Measurements from ENCODE around the gene PPP2R5D.

Gene PPP2R5D

GRCh38 chr6:43020052-43020705 lies 35.8 kb downstream of the PPP2R5D start:
- H3K79me2 ChIP-seq (ENCODE audit: insufficient read depth, low read length): peaks cover 71% of the 10 kb centered on the region
- H3K4me3 ChIP-seq (ENCODE audit: low read depth in 1 of 2, low read length in 2 of 2): peak overlapping the region in 1 of 2 experiments; percentile 86; a peak in 2 of 4 replicates
- H3K4me2 ChIP-seq (ENCODE audit: insufficient read depth, low read length): peak overlapping the region; percentile 79
- H3K36me3 ChIP-seq (ENCODE audit: insufficient read depth, low read length): peaks cover 71% of the 10 kb centered on the region
- peak overlapping the region; percentile 58; the same call in 1 of the 2 replicates for H3K9ac ChIP-seq (ENCODE audit: low read depth, low read length)
- TF ChIP-seq, protein P1, sequence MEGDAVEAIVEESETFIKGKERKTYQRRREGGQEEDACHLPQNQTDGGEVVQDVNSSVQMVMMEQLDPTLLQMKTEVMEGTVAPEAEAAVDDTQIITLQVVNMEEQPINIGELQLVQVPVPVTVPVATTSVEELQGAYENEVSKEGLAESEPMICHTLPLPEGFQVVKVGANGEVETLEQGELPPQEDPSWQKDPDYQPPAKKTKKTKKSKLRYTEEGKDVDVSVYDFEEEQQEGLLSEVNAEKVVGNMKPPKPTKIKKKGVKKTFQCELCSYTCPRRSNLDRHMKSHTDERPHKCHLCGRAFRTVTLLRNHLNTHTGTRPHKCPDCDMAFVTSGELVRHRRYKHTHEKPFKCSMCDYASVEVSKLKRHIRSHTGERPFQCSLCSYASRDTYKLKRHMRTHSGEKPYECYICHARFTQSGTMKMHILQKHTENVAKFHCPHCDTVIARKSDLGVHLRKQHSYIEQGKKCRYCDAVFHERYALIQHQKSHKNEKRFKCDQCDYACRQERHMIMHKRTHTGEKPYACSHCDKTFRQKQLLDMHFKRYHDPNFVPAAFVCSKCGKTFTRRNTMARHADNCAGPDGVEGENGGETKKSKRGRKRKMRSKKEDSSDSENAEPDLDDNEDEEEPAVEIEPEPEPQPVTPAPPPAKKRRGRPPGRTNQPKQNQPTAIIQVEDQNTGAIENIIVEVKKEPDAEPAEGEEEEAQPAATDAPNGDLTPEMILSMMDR (IDR thresholded peaks at IDR 0.05; ENCODE audit: borderline replicate concordance, extremely low read depth, low read length, poor library complexity, severe bottlenecking): no peak
- no peak overlapping the region for H2AFZ ChIP-seq (ENCODE audit: low read depth, low read length)
- ATAC-seq (ENCODE audit: insufficient read depth, low read depth) (no peak), DNase-seq (no peak)
- peak overlapping the region; percentile 72; the same call in 1 of the 2 replicates for H3K27ac ChIP-seq (ENCODE audit: low read length)
- H3K9me3 ChIP-seq (ENCODE audit: insufficient read depth, low read length, severe bottlenecking): no peaks in the 10 kb centered on the region
- H3K27me3 ChIP-seq (ENCODE audit: insufficient read depth, low read length, poor library complexity): no peaks in the 10 kb centered on the region
- peaks cover 70% of the 10 kb centered on the region for H3K4me1 ChIP-seq (ENCODE audit: insufficient read depth, low read length)
- peaks cover 37% of the 10 kb centered on the region for H4K20me1 ChIP-seq (ENCODE audit: insufficient read depth, low read length)

- Histone ChIP-seq H2AFZ (ENCODE audit: low read depth, low read length) (peak overlapping the region; percentile 73), H3K36me3 (ENCODE audit: insufficient read depth, low read length) (peaks cover 75% of the 10 kb centered on the region), H4K20me1 (ENCODE audit: insufficient read depth, low read length) (peaks cover 34% of the 10 kb centered on the region), H3K4me2 (ENCODE audit: insufficient read depth, low read length) (peak overlapping the region; percentile 79), H3K4me1 (ENCODE audit: insufficient read depth, low read length) (peaks cover 64% of the 10 kb centered on the region), H3K27me3 (ENCODE audit: insufficient read depth, low read length, poor library complexity) (no peaks in the 10 kb centered on the region), H3K27ac (ENCODE audit: low read length) (peak overlapping the region; percentile 72), H3K79me2 (ENCODE audit: insufficient read depth, low read length) (peaks cover 64% of the 10 kb centered on the region), H3K9me3 (ENCODE audit: insufficient read depth, low read length, severe bottlenecking) (no peaks in the 10 kb centered on the region), H3K4me3 (ENCODE audit: low read depth in 1 of 2, low read length in 2 of 2) (peak overlapping the region; percentile 58 to 86; a peak in 3 of 4 replicates), H3K9ac (ENCODE audit: low read depth, low read length) (peak overlapping the region; percentile 58)
- TF ChIP-seq EZH2 (IDR thresholded peaks at IDR 0.05; ENCODE audit: borderline replicate concordance, low read depth, low read length, severe bottlenecking): no peak
- TF ChIP-seq, protein P1 (IDR thresholded peaks at IDR 0.05; ENCODE audit: borderline replicate concordance, extremely low read depth, low read length, poor library complexity, severe bottlenecking): no peak
- DNase-seq (peak; percentile 31), ATAC-seq (ENCODE audit: insufficient read depth, low read depth) (peak; percentile 28)
Observed at GRCh38 chr6:43020847-43021246, 36.5 kb downstream of the PPP2R5D start.

- peak within 1 kb of the TSS; percentile 73 for H2AFZ ChIP-seq (ENCODE audit: low read depth, low read length)
- H4K20me1 ChIP-seq (ENCODE audit: insufficient read depth, low read length): peaks cover 29% of the 10 kb centered on the region
- peaks cover 58% of the 10 kb centered on the region for H3K79me2 ChIP-seq (ENCODE audit: insufficient read depth, low read length)
- peak within 1 kb of the TSS; percentile 79 for H3K4me2 ChIP-seq (ENCODE audit: insufficient read depth, low read length)
- H3K27ac ChIP-seq (ENCODE audit: low read length): peak within 1 kb of the TSS; percentile 72
- peak within 1 kb of the TSS; percentile 58 to 86; a peak in 3 of 4 replicates for H3K4me3 ChIP-seq (ENCODE audit: low read depth in 1 of 2, low read length in 2 of 2)
- TF ChIP-seq EZH2 (IDR thresholded peaks at IDR 0.05; ENCODE audit: borderline replicate concordance, low read depth, low read length, severe bottlenecking): no peak
- TF ChIP-seq, protein P1 (IDR thresholded peaks at IDR 0.05; ENCODE audit: borderline replicate concordance, extremely low read depth, low read length, poor library complexity, severe bottlenecking): no peak
- peak; percentile 81 for DNase-seq
- H3K27me3 ChIP-seq (ENCODE audit: insufficient read depth, low read length, poor library complexity): no peaks in the 10 kb centered on the region
- peak; percentile 90 for ATAC-seq (ENCODE audit: insufficient read depth, low read depth)
- peaks cover 58% of the 10 kb centered on the region for H3K4me1 ChIP-seq (ENCODE audit: insufficient read depth, low read length)
- H3K36me3 ChIP-seq (ENCODE audit: insufficient read depth, low read length): peaks cover 75% of the 10 kb centered on the region
- H3K9ac ChIP-seq (ENCODE audit: low read depth, low read length): peak within 1 kb of the TSS; percentile 58
- H3K9me3 ChIP-seq (ENCODE audit: insufficient read depth, low read length, severe bottlenecking): no peaks in the 10 kb centered on the region
Observed at GRCh38 chr6:43021270-43022047, 37.1 kb downstream of the PPP2R5D start, which contains the start of gene RRP36. TSS of gene RRP36 (plus strand) at chr6:43021623. CDS start at chr6:43021655, 32 bp downstream.

Measured in DND-41 (cell line).